PC-3 (cell line): ENCODE data around the gene ARHGAP27.

Experiments used
- EZH2 ChIP-seq: fragments of 300-600 bp; sonication (generic); IDR thresholded peaks from one replicate; pipeline ENCODE4 v1.6.1; 2017; ENCODE audit warnings: antibody characterized with exemption, mild to moderate bottlenecking, low read length; ENCODE audit not compliant: unreplicated experiment
- TF ChIP-seq, protein P1 (sequence below): fragments of 300-600 bp; sonication (generic); conservative IDR thresholded peaks from 2 replicates; pipeline ENCODE4 v1.5.1; 2017; ENCODE audit warnings: antibody characterized with exemption, low read depth, mild to moderate bottlenecking, low read length

DNA sequence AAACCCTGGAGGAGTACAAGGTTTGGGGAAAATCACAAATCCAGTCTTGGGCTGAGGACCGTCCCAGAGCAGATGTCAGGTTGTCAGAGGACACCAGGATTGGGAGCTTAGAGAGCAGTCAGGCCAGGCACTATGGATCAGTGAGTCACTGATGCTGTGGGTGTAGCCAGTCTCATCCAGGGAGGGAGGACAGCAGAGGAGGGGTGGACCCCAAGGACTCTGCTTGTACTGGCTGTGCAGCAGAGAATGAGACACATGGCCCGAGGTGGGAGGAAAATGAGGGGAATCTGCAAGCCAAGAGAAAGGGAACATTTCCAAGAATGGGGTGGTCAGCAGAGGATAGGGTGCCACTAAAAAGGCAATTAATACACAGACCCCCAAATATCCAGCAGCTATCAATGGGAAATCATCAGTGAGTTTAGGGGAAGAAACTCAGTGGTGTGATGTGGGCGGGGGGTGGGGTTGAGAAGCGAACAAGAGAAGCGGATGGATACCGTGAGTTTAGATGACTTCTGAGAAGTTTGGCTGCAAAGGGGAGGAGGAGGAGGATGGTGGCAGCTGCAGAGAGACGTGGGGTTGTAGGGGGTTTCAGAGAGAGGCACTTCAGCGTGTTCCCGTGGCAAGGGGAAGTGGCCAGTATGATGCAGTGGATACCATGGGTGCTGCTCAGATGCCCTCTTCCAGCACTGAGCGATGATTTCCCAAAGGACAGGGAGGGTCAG is 43.9 kb downstream of the ARHGAP27 start:
- TF ChIP-seq, protein P1, sequence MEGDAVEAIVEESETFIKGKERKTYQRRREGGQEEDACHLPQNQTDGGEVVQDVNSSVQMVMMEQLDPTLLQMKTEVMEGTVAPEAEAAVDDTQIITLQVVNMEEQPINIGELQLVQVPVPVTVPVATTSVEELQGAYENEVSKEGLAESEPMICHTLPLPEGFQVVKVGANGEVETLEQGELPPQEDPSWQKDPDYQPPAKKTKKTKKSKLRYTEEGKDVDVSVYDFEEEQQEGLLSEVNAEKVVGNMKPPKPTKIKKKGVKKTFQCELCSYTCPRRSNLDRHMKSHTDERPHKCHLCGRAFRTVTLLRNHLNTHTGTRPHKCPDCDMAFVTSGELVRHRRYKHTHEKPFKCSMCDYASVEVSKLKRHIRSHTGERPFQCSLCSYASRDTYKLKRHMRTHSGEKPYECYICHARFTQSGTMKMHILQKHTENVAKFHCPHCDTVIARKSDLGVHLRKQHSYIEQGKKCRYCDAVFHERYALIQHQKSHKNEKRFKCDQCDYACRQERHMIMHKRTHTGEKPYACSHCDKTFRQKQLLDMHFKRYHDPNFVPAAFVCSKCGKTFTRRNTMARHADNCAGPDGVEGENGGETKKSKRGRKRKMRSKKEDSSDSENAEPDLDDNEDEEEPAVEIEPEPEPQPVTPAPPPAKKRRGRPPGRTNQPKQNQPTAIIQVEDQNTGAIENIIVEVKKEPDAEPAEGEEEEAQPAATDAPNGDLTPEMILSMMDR: no peak
- no peak for TF ChIP-seq EZH2
